Colonic mucosa (tissue), 4 donors: ENCODE results near the gene CYB5B. TPM values are rescaled to one million over a fixed set of nuclear protein-coding genes. Genes with fewer than 3 reads are reported as not detected.

ENCODE experiments used
- DNase-seq: peaks from one replicate; pipeline ENCODE4 v3.0.0-alpha.2; 2020
- H3K27ac ChIP-seq: fragments of 200-600 bp; one replicate; pipeline ENCODE4 v1.8.0; 2021
- H3K27me3 ChIP-seq: fragments of 200-600 bp; one replicate; pipeline ENCODE4 v1.8.0; 2021
- H3K36me3 ChIP-seq: fragments of 200-600 bp; one replicate; pipeline ENCODE4 v1.8.0; 2021
- H3K4me1 ChIP-seq: fragments of 200-600 bp; one replicate; pipeline ENCODE4 v1.8.0; 2021; ENCODE audit warnings: mild to moderate bottlenecking
- H3K4me3 ChIP-seq: fragments of 200-600 bp; one replicate; pipeline ENCODE4 v1.8.0; 2021
- H3K9ac ChIP-seq, 2 donors: one replicate each; pipeline ENCODE4 v1.7.0; 2013; ENCODE audit warnings: control low read depth in 2 of 2, low read depth in 2 of 2, low read length in 2 of 2
- H3K9me3 ChIP-seq: fragments of 200-600 bp; one replicate; pipeline ENCODE4 v1.8.0; 2021
- intact Hi-C: fragments of 100-400 bp; cut with DNase I; formaldehyde crosslinking; loops from one replicate; pipeline ENCODE4 v1.14.1; 2022
- total RNA-seq, 2 donors: library from RNA; stranded (reverse); fragmentation: NEBNext Ultra II Directional in 1 of 2; extraction: Animal tissue kit (Norgen Biotek cat#: 25700) in 1 of 2; gene quantifications; one replicate each; pipeline ENCODE4 v1.2.1, GENCODE V29; 2021
- TF ChIP-seq, protein P1 (sequence below): fragments of 200-600 bp; IDR thresholded peaks from one replicate; pipeline ENCODE4 v1.8.0; 2022; ENCODE audit warnings: antibody characterized with exemption, mild to moderate bottlenecking
- donor health status: healthy.
- donor health status: DM: no; HTN: no; CAD: no.
- donor health status: DM: no; HTN: no; CAD: no.

CYB5B gene
- total RNA-seq, 2 donors from 2014 or later = 166 to 220 TPM

DNA sequence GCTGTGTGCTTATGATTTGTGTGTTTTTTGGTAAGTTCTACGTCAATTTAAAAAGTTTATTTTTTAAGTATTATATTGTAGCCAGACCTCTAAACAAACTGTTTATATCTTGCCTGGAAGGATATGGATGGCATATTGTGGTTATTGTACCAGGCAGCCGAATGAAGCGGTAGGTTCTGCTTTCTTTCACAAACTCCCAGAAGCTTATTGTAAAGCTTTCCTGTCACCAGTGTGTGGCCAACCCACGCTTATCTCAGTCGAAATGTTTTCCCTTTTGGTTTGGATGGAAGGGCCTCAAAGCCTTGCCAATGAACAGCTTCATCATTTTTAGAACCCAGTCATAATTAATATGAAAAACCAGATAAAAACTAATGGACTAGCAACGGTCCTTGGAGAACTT is 53.1 kb downstream of the CYB5B start:
- no peak overlapping the region for H3K9ac ChIP-seq
- no peaks in the 10 kb centered on the region for H3K4me1 ChIP-seq
- TF ChIP-seq, protein P1, sequence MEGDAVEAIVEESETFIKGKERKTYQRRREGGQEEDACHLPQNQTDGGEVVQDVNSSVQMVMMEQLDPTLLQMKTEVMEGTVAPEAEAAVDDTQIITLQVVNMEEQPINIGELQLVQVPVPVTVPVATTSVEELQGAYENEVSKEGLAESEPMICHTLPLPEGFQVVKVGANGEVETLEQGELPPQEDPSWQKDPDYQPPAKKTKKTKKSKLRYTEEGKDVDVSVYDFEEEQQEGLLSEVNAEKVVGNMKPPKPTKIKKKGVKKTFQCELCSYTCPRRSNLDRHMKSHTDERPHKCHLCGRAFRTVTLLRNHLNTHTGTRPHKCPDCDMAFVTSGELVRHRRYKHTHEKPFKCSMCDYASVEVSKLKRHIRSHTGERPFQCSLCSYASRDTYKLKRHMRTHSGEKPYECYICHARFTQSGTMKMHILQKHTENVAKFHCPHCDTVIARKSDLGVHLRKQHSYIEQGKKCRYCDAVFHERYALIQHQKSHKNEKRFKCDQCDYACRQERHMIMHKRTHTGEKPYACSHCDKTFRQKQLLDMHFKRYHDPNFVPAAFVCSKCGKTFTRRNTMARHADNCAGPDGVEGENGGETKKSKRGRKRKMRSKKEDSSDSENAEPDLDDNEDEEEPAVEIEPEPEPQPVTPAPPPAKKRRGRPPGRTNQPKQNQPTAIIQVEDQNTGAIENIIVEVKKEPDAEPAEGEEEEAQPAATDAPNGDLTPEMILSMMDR = no peak

DNA sequence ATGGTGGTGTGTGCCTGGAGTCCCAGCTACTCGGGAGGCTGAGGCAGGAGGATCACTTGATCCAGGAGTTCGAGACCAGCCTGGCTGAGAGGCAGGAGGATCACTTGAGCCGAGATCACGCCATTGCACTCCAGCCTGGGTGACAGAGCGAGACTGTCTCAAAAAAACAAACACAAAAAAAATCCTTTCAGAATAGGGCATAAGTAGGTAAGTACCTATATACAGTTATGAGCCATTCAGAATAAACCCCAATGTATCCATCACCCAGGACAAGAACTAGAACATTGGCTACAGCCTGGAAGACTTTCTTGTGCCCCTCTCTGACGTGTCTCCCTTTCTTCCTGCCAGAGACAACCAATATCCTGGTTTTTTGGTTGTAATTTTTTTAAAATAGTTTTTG is 54.3 kb downstream of the CYB5B start:
- intact Hi-C loops = no loop called here
- no peaks in the 10 kb centered on the region for H3K36me3 ChIP-seq
- H3K4me1 ChIP-seq = no peaks in the 10 kb centered on the region
- no peak overlapping the region for H3K27ac ChIP-seq
- no peaks in the 10 kb centered on the region for H3K27me3 ChIP-seq
- no peak overlapping the region for H3K4me3 ChIP-seq
- no peak overlapping the region for H3K9ac ChIP-seq
- no peaks in the 10 kb centered on the region for H3K9me3 ChIP-seq
- TF ChIP-seq, protein P1 = no peak
- DNase-seq = no peak

More for the DNA sequence above, 53.1 kb downstream of the CYB5B start:
- intact Hi-C loops = no loop called here
- Histone ChIP-seq H3K27ac (no peak overlapping the region), H3K4me3 (no peak overlapping the region), H3K27me3 (no peaks in the 10 kb centered on the region), H3K9me3 (no peaks in the 10 kb centered on the region), H3K36me3 (no peaks in the 10 kb centered on the region)
- no peak for DNase-seq

DNA sequence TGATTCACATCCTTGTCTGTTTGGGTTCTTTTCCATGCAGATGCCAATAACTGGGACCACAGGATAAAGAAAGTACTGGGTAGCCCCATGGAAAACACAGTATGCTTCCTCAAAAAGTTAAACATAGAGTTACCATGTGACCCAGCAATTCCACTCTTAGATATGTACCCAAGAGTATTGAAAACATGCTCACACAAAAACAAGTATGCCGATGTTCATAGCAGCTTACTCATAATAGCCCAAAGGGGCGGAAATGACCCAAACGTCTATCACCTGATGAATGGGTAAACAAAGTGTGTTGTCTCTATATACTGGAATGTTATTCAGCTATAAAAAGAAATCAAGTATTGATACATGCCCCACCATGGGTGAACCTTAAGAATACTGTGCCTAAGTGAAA is 55.4 kb downstream of the CYB5B start:
- intact Hi-C loops = no loop called here

DNA sequence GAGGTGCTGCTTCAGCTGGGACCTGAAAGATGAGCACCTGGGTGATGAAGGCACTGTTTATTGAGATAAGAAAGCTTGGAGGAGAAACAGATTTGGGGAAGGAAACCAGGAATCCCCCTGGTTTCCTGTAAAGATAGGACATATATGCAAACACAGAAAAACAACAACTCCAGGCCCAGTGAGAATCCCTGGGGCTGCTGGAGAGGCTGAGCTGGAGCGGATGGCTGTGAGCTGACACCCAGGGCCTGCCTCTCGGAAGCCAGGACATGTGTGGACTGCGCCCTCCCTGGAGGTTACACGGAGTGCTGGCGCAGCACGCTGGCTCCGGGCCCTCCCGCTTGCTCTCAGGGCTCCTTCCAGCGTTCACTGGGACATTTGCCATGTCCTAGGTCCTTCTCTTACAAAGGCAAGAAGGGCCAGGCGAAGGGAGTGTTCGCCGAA is 57.5 kb downstream of the CYB5B start:
- Histone ChIP-seq H3K27ac (peak overlapping the region; percentile 35), H3K36me3 (no peaks in the 10 kb centered on the region), H3K27me3 (no peaks in the 10 kb centered on the region), H3K4me3 (no peak overlapping the region), H3K4me1 (no peaks in the 10 kb centered on the region), H3K9me3 (no peaks in the 10 kb centered on the region), H3K9ac (peak overlapping the region in 1 of 2 donors; percentile 34)
- intact Hi-C loops = no loop called here
- TF ChIP-seq, protein P1 = no peak
- DNase-seq = peak; percentile 50

More for the DNA sequence above, 55.4 kb downstream of the CYB5B start:
- TF ChIP-seq, protein P1 = no peak
- H3K27ac ChIP-seq = no peak overlapping the region
- no peak for DNase-seq
- H3K9ac ChIP-seq = no peak overlapping the region
- no peak overlapping the region for H3K4me3 ChIP-seq
- H3K9me3 ChIP-seq = no peaks in the 10 kb centered on the region
- no peaks in the 10 kb centered on the region for H3K27me3 ChIP-seq
- H3K36me3 ChIP-seq = no peaks in the 10 kb centered on the region
- H3K4me1 ChIP-seq = no peaks in the 10 kb centered on the region

DNA sequence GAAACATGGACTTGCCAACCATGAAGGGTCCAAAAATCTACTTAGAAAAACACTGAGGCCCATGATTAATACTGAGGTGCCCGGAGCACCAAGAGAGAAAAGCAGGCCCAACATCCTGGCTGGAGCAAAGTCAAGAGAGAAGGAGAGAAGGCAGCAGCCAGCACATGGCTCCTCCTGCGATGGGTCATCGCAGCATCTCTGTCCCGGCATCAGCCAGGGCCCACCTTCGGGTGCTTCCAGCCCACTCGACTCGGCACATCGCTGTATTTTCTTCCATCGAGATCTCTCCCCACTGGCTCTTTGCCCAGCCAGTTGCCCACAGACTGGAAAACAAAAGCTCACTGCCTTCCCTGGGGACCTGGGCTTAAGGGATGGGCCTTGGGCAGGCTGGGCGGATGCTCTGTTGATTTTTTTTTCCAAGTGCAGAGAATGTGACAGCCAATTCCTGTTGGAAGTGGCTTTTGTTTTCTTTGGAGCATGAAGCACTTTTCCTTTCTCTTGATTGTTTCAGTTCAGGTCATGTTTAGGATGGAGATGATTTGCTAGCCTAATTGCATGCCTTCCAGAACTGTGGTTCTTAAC is 58.1 kb downstream of the CYB5B start:
- H3K36me3 ChIP-seq = no peaks in the 10 kb centered on the region
- H3K4me3 ChIP-seq = no peak overlapping the region
- H3K27me3 ChIP-seq = no peaks in the 10 kb centered on the region
- intact Hi-C loops = no loop called here
- peak; percentile 28 for DNase-seq
- peak overlapping the region; percentile 35 for H3K27ac ChIP-seq
- TF ChIP-seq, protein P1 = no peak
- no peaks in the 10 kb centered on the region for H3K9me3 ChIP-seq
- H3K4me1 ChIP-seq = no peaks in the 10 kb centered on the region
- H3K9ac ChIP-seq = peak overlapping the region in 1 of 2 donors; percentile 34
